K562 (cell line): Measurements from ENCODE around the gene MEDAG. TPM values are rescaled to one million over a fixed set of nuclear protein-coding genes. Genes with fewer than 3 reads are reported as not detected.

Source experiments
- ATAC-seq: fragments of 200-7000 bp; cut with Tn5 transposase; 3 replicates; pipeline ENCODE4 v1.9.1; 2020; ENCODE audit warnings: moderate library complexity
- BruUV-seq: library from RNA; stranded (reverse); fragments of 400-500 nt; replicated peaks from 2 replicates; lab custom pipeline; 2021; lab: Mats Ljungman, UMichigan
- CTCF ChIA-PET: fragments of 300-600 bp; formaldehyde crosslinking; extraction: SDS; loops from one replicate; lab custom pipeline; 2021; ENCODE audit warnings: low intra/inter-chr PET ratio; lab: Yijun Ruan, JAX
- POLR2A ChIA-PET: fragments of 300-600, 350-650 bp; sonication (Branson Sonifier 250); formaldehyde crosslinking; extraction: SDS; loops from one replicate; lab custom pipeline; 2021; ENCODE audit warnings: antibody characterized with exemption, inconsistent platforms; lab: Yijun Ruan, JAX
- DNase-seq, 4 experiments: peaks; one replicate each; pipeline versions ENCODE4 v3.0.0 to v3.0.0-alpha.2; 2011 to 2018; ENCODE audit warnings: low spot score in 3 of 4, mixed read lengths in 3 of 4; ENCODE audit errors: extremely low read depth in 1 of 4
- FAIRE-seq: peaks from 2 replicates; lab custom pipeline; 2011; peaks lifted over from hg19 to GRCh38; lab: Jason Lieb, UNC
- H2AFZ ChIP-seq: 2 replicates; pipeline ENCODE4 v1.6.0; 2011; ENCODE audit warnings: low read depth, low read length, control low read depth, inconsistent platforms
- H3K27ac ChIP-seq: fragments of 200-600 bp; 3 replicates; pipeline ENCODE4 v1.8.0; 2011; ENCODE audit warnings: low read depth, mild to moderate bottlenecking, control low read depth, inconsistent platforms, low read length, moderate library complexity, mixed read lengths; ENCODE audit errors: extremely low read depth
- H3K27me3 ChIP-seq, 2 experiments: fragments of 300-600 bp in 1 of 2; 2 replicates in 1 of 2; 3 replicates in 1 of 2; pipeline versions ENCODE4 v1.6.0 to v1.8.0; 2011; ENCODE audit warnings: inconsistent platforms in 2 of 2, low read length in 2 of 2, mild to moderate bottlenecking in 1 of 2, mixed read lengths in 1 of 2, moderate library complexity in 1 of 2; ENCODE audit not compliant: control insufficient read depth in 2 of 2, insufficient read depth in 2 of 2
- H3K36me3 ChIP-seq: fragments of 300-600 bp; 3 replicates; pipeline ENCODE4 v1.8.0; 2011; ENCODE audit warnings: mild to moderate bottlenecking, low read length, inconsistent platforms; ENCODE audit not compliant: control insufficient read depth, insufficient read depth
- H3K4me1 ChIP-seq, 2 experiments: fragments of 200-600 bp in 1 of 2; replicated peaks in 1 of 2; 2 replicates in 1 of 2; 3 replicates in 1 of 2; pipeline versions ENCODE4 v1.5.1 to v1.8.0; 2011; ENCODE audit warnings: inconsistent platforms in 2 of 2, low read length in 2 of 2, mild to moderate bottlenecking in 1 of 2, mixed read lengths in 1 of 2, moderate library complexity in 1 of 2; ENCODE audit not compliant: control insufficient read depth in 2 of 2, insufficient read depth in 2 of 2
- H3K4me2 ChIP-seq: 2 replicates; pipeline ENCODE4 v1.6.1; 2011; ENCODE audit warnings: low read length, control low read depth, inconsistent platforms, mixed read lengths; ENCODE audit not compliant: insufficient read depth
- H3K4me3 ChIP-seq: fragments of 200-600 bp; sonication (generic), shearing (Covaris generic); 2 replicates; pipeline ENCODE4 v1.5.1; 2016; ENCODE audit warnings: control low read depth, inconsistent platforms
- H3K79me2 ChIP-seq: fragments of 200-600 bp; 3 replicates; pipeline ENCODE4 v1.8.0; 2011; ENCODE audit warnings: low read length, inconsistent platforms; ENCODE audit not compliant: control insufficient read depth, insufficient read depth
- H3K9ac ChIP-seq, 2 experiments: 2 replicates each; pipeline versions ENCODE4 v1.6.0 to v1.6.1; 2011; ENCODE audit warnings: low read depth in 2 of 2, low read length in 2 of 2, control low read depth in 1 of 2, inconsistent platforms in 1 of 2, mild to moderate bottlenecking in 1 of 2, mixed read lengths in 1 of 2; ENCODE audit not compliant: insufficient read depth in 1 of 2
- H3K9me1 ChIP-seq: one replicate; pipeline ENCODE4 v1.6.0; 2011; ENCODE audit warnings: inconsistent platforms, mild to moderate bottlenecking, low read length, moderate library complexity; ENCODE audit not compliant: control insufficient read depth, insufficient read depth
- H3K9me3 ChIP-seq: replicated peaks from 2 replicates; pipeline ENCODE4 v1.5.1; 2011; ENCODE audit warnings: low read depth, low read length, inconsistent platforms; ENCODE audit not compliant: control insufficient read depth, insufficient read depth
- H4K20me1 ChIP-seq: replicated peaks from 2 replicates; pipeline ENCODE4 v1.6.1; 2011; ENCODE audit warnings: low read length, inconsistent platforms, mixed read lengths; ENCODE audit not compliant: control insufficient read depth, insufficient read depth
- ATF6 ChIP-seq: sonication (generic); formaldehyde crosslinking; IDR thresholded peaks from 2 replicates; pipeline ENCODE4 v1.4.0; 2020; ENCODE audit warnings: mild to moderate bottlenecking, missing genetic modification reagents
- CCNT2 ChIP-seq: IDR thresholded peaks from 2 replicates; pipeline ENCODE4 v1.6.1; 2011; ENCODE audit warnings: borderline replicate concordance, low read depth, mild to moderate bottlenecking, moderate library complexity, mixed read lengths, low read length; ENCODE audit not compliant: insufficient read length; ENCODE audit errors: extremely low read depth
- CTCFL ChIP-seq: IDR thresholded peaks from 2 replicates; pipeline ENCODE4 v1.6.1; 2011; ENCODE audit warnings: borderline replicate concordance, low read depth, mild to moderate bottlenecking, moderate library complexity, low read length; ENCODE audit not compliant: insufficient read depth, poor library complexity, severe bottlenecking
- DLX4 ChIP-seq: fragments of 250-450 bp; sonication (Bioruptor Pico); IDR thresholded peaks from 2 replicates; pipeline ENCODE4 v1.6.1; 2021; ENCODE audit warnings: mild to moderate bottlenecking
- ETV5 ChIP-seq: sonication (generic); formaldehyde crosslinking; IDR thresholded peaks from 2 replicates; pipeline ENCODE4 v1.4.0; 2020; ENCODE audit warnings: low read depth, mild to moderate bottlenecking, missing genetic modification reagents
- HDAC6 ChIP-seq: IDR thresholded peaks from 2 replicates; pipeline ENCODE4 v1.6.1; 2012; ENCODE audit warnings: low read depth, mild to moderate bottlenecking, control low read depth, inconsistent platforms, low read length, moderate library complexity
- MLLT1 ChIP-seq, 2 experiments: fragments of 450-650 bp; IDR thresholded peaks; 2 replicates each; pipeline ENCODE4 v1.6.1; 2016
- STAT5A ChIP-seq: IDR thresholded peaks from 2 replicates; pipeline ENCODE4 v1.6.1; 2012; ENCODE audit warnings: low read length, inconsistent platforms, borderline replicate concordance
- USF1 ChIP-seq: sonication (generic); formaldehyde crosslinking; IDR thresholded peaks from 2 replicates; pipeline ENCODE4 v1.9.0; 2022; ENCODE audit warnings: mild to moderate bottlenecking, missing genetic modification reagents
- ZNF518B ChIP-seq: fragments of 250-450 bp; sonication (Bioruptor Pico); IDR thresholded peaks from 2 replicates; pipeline ENCODE4 v1.5.0; 2021; ENCODE audit warnings: mild to moderate bottlenecking, moderate library complexity
- ZNF696 ChIP-seq: fragments of 250-450 bp; sonication (Bioruptor Pico); conservative IDR thresholded peaks from 2 replicates; pipeline ENCODE4 v1.4.0; 2020; ENCODE audit warnings: mild to moderate bottlenecking, moderate library complexity
- WGBS: fragments of 100-300 bp; shearing (Covaris generic); methylation state at CpG from one replicate; pipeline ENCODE4 v1.1.6; 2016; ENCODE audit warnings: low coverage, mixed read lengths; ENCODE audit not compliant: insufficient coverage; ENCODE audit errors: missing lambda C conversion rate; 5-methylcytosine and 5-hydroxymethylcytosine counted together
- in situ Hi-C: fragments of 300-500 bp; cut with MboI; formaldehyde crosslinking; loops from 4 replicates; pipeline ENCODE4 v1.15.0; 2018; ENCODE audit warnings: inconsistent platforms, mixed read lengths
- intact Hi-C: fragments of 100-400 bp; cut with micrococcal nuclease; formaldehyde crosslinking; loops from 2 replicates; pipeline ENCODE4 v1.14.2; 2022
- polyA plus RNA-seq, 8 experiments: library from polyadenylated mRNA; depleted of rRNA in 4 of 8; stranded (reverse) in 5 of 8; unstranded in 3 of 8; fragments of >200 nt; fragmentation: Nextera tagmentation in 2 of 8; fragmentation: Illumina TruSeq in 1 of 8; extraction: Ambion mirVana in 2 of 8; extraction: Trizol in 1 of 8; gene quantifications; 2 replicates each; pipeline versions ENCODE4 v1.2.1 to v1.2.3, GENCODE V29; 2011 to 2014; ENCODE audit warnings: inconsistent platforms in 1 of 8, missing spikeins in 1 of 8
- total RNA-seq, 7 experiments: library from RNA; depleted of rRNA in 6 of 7; stranded (reverse); fragments of >200 nt in 6 of 7; fragmentation: Illumina TruSeq in 2 of 7; extraction: Trizol in 2 of 7; gene quantifications; 2 replicates each; pipeline versions ENCODE4 v1.2.1 to v1.2.3, GENCODE V29; 2011 to 2021; ENCODE audit warnings: low replicate concordance in 1 of 7

The MEDAG gene
- total and polyA plus RNA-seq, 9 of the 15 experiments (the other 6 are each of a cell fraction or from before 2014, with no cell fraction given): not detected

GRCh38 chr13:30910676-30911075, 4.6 kb downstream of the MEDAG start:
- intact Hi-C loops: no loop called here
- ChIA-PET CTCF (no interaction called here), POLR2A (interaction anchor here (0.8 kb wide), 1 partner anchor 29 kb away, joined by 5 read pairs; no protein-coding TSS in a partner anchor)
- Histone ChIP-seq H3K9me3 (no peaks in the 10 kb centered on the region), H3K4me3 (no peak overlapping the region), H3K27ac (no peak overlapping the region), H3K4me2 (no peak overlapping the region), H3K36me3 (no peaks in the 10 kb centered on the region), H3K27me3 (peaks cover 0 to 14% of the 10 kb centered on the region in 2 experiments; a peak in 2 of 5 replicates), H3K79me2 (no peaks in the 10 kb centered on the region), H3K9me1 (no peaks in the 10 kb centered on the region), H4K20me1 (no peaks in the 10 kb centered on the region), H2AFZ (no peak overlapping the region), H3K4me1 (no peaks in the 10 kb centered on the region; a peak in 1 of 5 replicates), H3K9ac (no peak overlapping the region)
- in situ Hi-C loops: no loop called here
- WGBS: 0% methylated on average over 3 of the region's 3 CpGs
- no TSS peak for BruUV-seq
- no peak for DNase-seq
- no peak for ATAC-seq
- FAIRE-seq: no peak
- TF ChIP-seq ATF6 (CRISPR knock-in tag) (no peak), USF1 (no peak), STAT5A (no peak), HDAC6 (no peak), DLX4 (CRISPR knock-in tag) (no peak), ZNF518B (CRISPR knock-in tag) (no peak), ETV5 (CRISPR knock-in tag) (no peak), MLLT1 (IDR thresholded peaks at IDR 0.05) (no peak), CCNT2 (no peak), ZNF696 (CRISPR knock-in tag) (no peak), CTCFL (no peak)
